WTC11 (cell line): Measurements from ENCODE around the gene ANKRD27.

Experiments
- AFF4 ChIP-seq: sonication (generic); formaldehyde crosslinking; IDR thresholded peaks from 2 replicates; pipeline ENCODE4 v1.8.1; 2023; ENCODE audit warnings: mild to moderate bottlenecking, missing genetic modification reagents, borderline replicate concordance
- CTCF ChIP-seq: fragments of 200-600 bp; IDR thresholded peaks from 2 replicates; pipeline ENCODE4 v1.8.0; 2022; ENCODE audit warnings: antibody characterized with exemption
- FOXK1 ChIP-seq: sonication (generic); formaldehyde crosslinking; IDR thresholded peaks from 2 replicates; pipeline ENCODE4 v1.8.0; 2022; ENCODE audit warnings: mild to moderate bottlenecking, moderate library complexity, missing genetic modification reagents
- NR2C2 ChIP-seq: sonication (generic); formaldehyde crosslinking; IDR thresholded peaks from 2 replicates; pipeline ENCODE4 v1.8.0; 2022; ENCODE audit warnings: mild to moderate bottlenecking, missing genetic modification reagents
- NR3C1 ChIP-seq: sonication (generic); formaldehyde crosslinking; conservative IDR thresholded peaks from 2 replicates; pipeline ENCODE4 v1.8.1; 2023; ENCODE audit warnings: low read depth, mild to moderate bottlenecking, missing genetic modification reagents
- SP1 ChIP-seq: sonication (generic); formaldehyde crosslinking; conservative IDR thresholded peaks from 2 replicates; pipeline ENCODE4 v1.8.1; 2022; ENCODE audit warnings: missing genetic modification reagents
- TCF7 ChIP-seq: sonication (generic); formaldehyde crosslinking; IDR thresholded peaks from 2 replicates; pipeline ENCODE4 v1.8.0; 2022; ENCODE audit warnings: mild to moderate bottlenecking, low read depth, missing genetic modification reagents, moderate library complexity
- TP53 ChIP-seq: sonication (generic); formaldehyde crosslinking; IDR thresholded peaks from 2 replicates; pipeline ENCODE4 v1.8.1; 2023; ENCODE audit warnings: mild to moderate bottlenecking, missing genetic modification reagents
- ZBTB21 ChIP-seq: sonication (generic); formaldehyde crosslinking; IDR thresholded peaks from 2 replicates; pipeline ENCODE4 v1.8.1; 2023; ENCODE audit warnings: mild to moderate bottlenecking, missing genetic modification reagents, borderline replicate concordance
- ZNF138 ChIP-seq: sonication (generic); formaldehyde crosslinking; conservative IDR thresholded peaks from 2 replicates; pipeline ENCODE4 v1.8.1; 2022; ENCODE audit warnings: mild to moderate bottlenecking, moderate library complexity, missing genetic modification reagents
- ZNF512 ChIP-seq: sonication (generic); formaldehyde crosslinking; IDR thresholded peaks from 2 replicates; pipeline ENCODE4 v1.8.1; 2022; ENCODE audit warnings: missing genetic modification reagents, borderline replicate concordance
- TF ChIP-seq, protein P1 (sequence below): sonication (generic); formaldehyde crosslinking; IDR thresholded peaks from 2 replicates; pipeline ENCODE4 v1.8.0; 2022; ENCODE audit warnings: mild to moderate bottlenecking, missing genetic modification reagents
- TF ChIP-seq, protein P2 (sequence below): sonication (generic); formaldehyde crosslinking; IDR thresholded peaks from 2 replicates; pipeline ENCODE4 v1.8.1; 2023; ENCODE audit warnings: mild to moderate bottlenecking, missing genetic modification reagents

DNA sequence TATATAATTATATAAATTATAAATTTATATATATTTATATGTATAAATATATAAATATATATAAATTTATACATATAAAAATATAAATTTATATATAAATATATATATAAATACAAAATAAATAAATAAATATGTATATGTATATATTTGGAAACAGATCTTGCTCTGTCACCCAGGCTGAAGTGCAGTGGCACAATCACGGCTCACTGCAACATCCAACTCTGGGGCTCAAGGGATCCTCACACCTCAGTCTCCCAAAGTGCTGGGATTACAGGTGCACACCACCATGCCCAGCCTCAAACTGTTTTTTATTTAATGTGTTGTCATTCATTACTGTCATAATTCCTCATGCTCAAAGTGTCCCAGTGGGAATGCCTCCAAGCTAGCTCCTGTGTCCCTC, 119.2 kb downstream of the ANKRD27 start:
- no peak for TF ChIP-seq CTCF
- TF ChIP-seq SP1 (CRISPR knock-in tag), result no peak
- no peak for TF ChIP-seq TCF7
- no peak for TF ChIP-seq ZNF138
- no peak for TF ChIP-seq NR3C1 (CRISPR knock-in tag)
- no peak for TF ChIP-seq NR2C2
- TF ChIP-seq, protein P1, sequence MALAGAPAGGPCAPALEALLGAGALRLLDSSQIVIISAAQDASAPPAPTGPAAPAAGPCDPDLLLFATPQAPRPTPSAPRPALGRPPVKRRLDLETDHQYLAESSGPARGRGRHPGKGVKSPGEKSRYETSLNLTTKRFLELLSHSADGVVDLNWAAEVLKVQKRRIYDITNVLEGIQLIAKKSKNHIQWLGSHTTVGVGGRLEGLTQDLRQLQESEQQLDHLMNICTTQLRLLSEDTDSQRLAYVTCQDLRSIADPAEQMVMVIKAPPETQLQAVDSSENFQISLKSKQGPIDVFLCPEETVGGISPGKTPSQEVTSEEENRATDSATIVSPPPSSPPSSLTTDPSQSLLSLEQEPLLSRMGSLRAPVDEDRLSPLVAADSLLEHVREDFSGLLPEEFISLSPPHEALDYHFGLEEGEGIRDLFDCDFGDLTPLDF, result no peak
- no peak for TF ChIP-seq ZBTB21
- TF ChIP-seq AFF4 (CRISPR knock-in tag), result no peak
- no peak for TF ChIP-seq ZNF512 (CRISPR knock-in tag)
- no peak for TF ChIP-seq FOXK1 (CRISPR knock-in tag)
- no peak for TF ChIP-seq TP53 (CRISPR knock-in tag)
- TF ChIP-seq, protein P2, sequence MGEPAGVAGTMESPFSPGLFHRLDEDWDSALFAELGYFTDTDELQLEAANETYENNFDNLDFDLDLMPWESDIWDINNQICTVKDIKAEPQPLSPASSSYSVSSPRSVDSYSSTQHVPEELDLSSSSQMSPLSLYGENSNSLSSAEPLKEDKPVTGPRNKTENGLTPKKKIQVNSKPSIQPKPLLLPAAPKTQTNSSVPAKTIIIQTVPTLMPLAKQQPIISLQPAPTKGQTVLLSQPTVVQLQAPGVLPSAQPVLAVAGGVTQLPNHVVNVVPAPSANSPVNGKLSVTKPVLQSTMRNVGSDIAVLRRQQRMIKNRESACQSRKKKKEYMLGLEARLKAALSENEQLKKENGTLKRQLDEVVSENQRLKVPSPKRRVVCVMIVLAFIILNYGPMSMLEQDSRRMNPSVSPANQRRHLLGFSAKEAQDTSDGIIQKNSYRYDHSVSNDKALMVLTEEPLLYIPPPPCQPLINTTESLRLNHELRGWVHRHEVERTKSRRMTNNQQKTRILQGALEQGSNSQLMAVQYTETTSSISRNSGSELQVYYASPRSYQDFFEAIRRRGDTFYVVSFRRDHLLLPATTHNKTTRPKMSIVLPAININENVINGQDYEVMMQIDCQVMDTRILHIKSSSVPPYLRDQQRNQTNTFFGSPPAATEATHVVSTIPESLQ (CRISPR knock-in tag), result no peak
